ENCODE results near the gene SIM1. TPM values are rescaled to one million over a fixed set of nuclear protein-coding genes. Genes with fewer than 3 reads are reported as not detected.

Gene SIM1
- total RNA-seq, 2 experiments from 2014 or later: not detected

DNA sequence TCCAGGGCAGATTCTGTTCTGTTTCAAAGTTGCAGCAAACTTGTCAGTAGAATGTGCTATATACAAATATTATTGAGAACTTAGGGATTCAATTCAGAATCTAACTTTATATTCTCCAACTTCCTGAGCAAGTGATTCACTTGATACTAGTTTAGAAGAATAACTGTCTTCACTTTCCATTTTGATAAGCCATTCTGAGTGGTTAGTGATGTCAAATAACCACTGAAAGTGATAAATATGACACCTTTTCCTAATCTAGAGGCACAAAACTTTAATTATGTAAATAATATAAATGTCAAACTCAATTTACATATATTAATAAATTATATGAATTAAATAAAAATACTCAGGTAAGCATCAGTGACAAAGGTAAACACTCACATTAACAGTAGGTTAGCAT, 20.5 kb upstream of the SIM1 start:
- intact Hi-C loops (cut with micrococcal nuclease): no loop called here
- no peak for DNase-seq
- ChIA-PET CTCF (no interaction called here), POLR2A (no interaction called here)
- Mint-ChIP-seq H3K27me3 (peaks cover 17% of the 10 kb centered on the region), H3K4me1 (ENCODE audit: low read depth) (no peaks in the 10 kb centered on the region), H3K36me3 (no peaks in the 10 kb centered on the region), H3K4me3 (no peak overlapping the region), H3K27ac (no peak overlapping the region), H3K9me3 (no peaks in the 10 kb centered on the region)

DNA sequence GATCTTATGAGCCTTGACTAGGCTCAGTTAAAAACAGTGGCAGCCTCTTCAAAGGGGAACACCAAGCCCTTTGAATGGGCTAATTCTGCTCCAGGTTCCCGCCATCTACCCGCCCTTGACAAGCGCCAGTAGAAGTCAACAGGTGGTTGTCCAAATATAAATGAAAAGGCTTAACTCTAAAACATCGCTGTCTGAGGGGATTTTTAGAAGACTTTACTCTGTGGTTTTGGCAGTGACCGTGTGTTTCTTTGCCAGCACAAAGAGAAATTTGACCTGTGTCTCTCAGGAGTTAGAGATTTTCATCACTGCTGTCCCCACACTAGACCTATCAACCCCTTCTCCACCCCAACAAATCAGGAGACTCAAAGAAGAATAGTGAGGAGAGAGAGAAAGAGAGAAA, 19.8 kb upstream of the SIM1 start:
- no peaks in the 10 kb centered on the region for H3K4me1 Mint-ChIP-seq (ENCODE audit: low read depth)
- no peak overlapping the region for H3K27ac Mint-ChIP-seq
- DNase-seq: no peak
- intact Hi-C loops (cut with micrococcal nuclease): no loop called here
- H3K27me3 Mint-ChIP-seq: peaks cover 14% of the 10 kb centered on the region
- ChIA-PET POLR2A (no interaction called here), CTCF (no interaction called here)
- H3K9me3 Mint-ChIP-seq: no peaks in the 10 kb centered on the region
- H3K36me3 Mint-ChIP-seq: no peaks in the 10 kb centered on the region
- H3K4me3 Mint-ChIP-seq: no peak overlapping the region

DNA sequence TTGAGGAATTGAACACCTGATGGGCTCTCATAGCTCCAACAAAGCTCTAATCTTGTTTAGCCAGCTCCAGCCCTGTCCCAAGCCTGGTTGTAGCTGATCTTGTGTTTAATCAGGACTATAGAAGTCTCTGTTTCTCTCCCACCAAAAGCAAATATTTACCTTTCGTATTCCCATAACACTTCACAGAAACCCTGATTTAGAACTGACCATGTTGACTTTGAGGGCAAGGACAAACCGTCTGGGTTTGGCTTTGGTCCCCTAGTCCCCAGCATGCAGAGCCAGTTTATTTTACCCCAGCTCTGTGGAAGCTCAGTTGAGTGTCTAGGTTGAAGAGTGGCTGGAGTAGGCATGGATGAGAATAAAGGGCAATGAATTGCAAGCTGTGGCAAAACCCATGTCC, 18.0 kb upstream of the SIM1 start:
- CTCF ChIA-PET: interaction anchor here (0.5 to 1.1 kb wide), 3 partner anchors 7 to 376 kb away, joined by 3 read pairs; no protein-coding TSS in a partner anchor
- Mint-ChIP-seq H3K9me3 (no peaks in the 10 kb centered on the region), H3K4me1 (ENCODE audit: low read depth) (no peaks in the 10 kb centered on the region), H3K36me3 (no peaks in the 10 kb centered on the region), H3K27ac (no peak overlapping the region), H3K27me3 (peaks cover 9% of the 10 kb centered on the region), H3K4me3 (no peak overlapping the region)
- DNase-seq: no peak
- intact Hi-C loops (cut with micrococcal nuclease): no loop called here
- POLR2A ChIA-PET: no interaction called here

DNA sequence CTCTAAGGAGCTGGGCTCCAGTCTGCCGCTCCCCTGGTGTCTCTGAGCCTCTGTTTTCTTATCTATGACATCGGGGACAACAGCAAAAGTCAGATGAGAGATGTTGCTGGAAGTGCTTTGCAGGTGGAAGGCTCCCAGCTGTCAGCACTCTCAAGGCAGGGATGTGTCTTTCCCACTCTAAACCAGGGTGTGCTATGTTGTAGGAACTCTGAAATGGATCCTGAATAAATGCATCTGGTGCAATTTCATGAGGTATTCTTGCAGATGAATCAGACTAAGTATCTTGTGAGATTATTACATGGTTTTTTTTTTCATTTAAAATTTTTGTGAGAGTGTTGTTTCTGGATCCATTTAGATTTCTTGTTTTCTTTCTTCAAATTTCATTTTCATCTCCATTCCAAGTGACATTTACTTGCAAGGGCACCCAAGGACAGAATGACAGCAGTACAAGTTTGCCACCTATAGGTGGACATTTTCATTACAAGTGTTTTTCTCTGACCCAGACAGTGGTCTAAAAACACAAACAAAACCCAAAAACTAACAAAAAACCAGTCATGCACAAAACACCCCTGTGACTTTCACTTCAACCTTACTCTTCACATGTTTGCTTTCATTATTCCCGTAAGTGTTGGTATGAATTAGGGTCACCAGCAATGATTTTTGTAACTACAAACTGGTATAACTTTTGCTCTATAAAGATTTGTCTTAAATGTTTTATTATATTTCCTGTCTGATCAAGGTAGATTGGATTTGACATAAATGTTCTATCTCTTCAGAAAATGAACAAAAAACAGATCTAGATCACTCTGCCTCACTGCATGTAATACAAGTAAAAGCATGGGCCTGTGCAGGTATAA, 14.7 kb upstream of the SIM1 start:
- ChIA-PET POLR2A (no interaction called here), CTCF (interaction anchor here (0.7 to 4.2 kb wide), 7 partner anchors 19 to 478 kb away, joined by 3 to 30 read pairs (median 6); no protein-coding TSS in a partner anchor)
- no peak for DNase-seq
- intact Hi-C loops (cut with micrococcal nuclease): loop anchor here (1.0 to 10.0 kb wide), 4 partner anchors 185 to 611 kb away; no protein-coding TSS in a partner anchor
- H3K27me3 Mint-ChIP-seq: peaks cover 14% of the 10 kb centered on the region
- H3K36me3 Mint-ChIP-seq: no peaks in the 10 kb centered on the region
- peaks cover 2% of the 10 kb centered on the region for H3K4me1 Mint-ChIP-seq (ENCODE audit: low read depth)
- no peak overlapping the region for H3K27ac Mint-ChIP-seq
- no peak overlapping the region for H3K4me3 Mint-ChIP-seq
- no peaks in the 10 kb centered on the region for H3K9me3 Mint-ChIP-seq

DNA sequence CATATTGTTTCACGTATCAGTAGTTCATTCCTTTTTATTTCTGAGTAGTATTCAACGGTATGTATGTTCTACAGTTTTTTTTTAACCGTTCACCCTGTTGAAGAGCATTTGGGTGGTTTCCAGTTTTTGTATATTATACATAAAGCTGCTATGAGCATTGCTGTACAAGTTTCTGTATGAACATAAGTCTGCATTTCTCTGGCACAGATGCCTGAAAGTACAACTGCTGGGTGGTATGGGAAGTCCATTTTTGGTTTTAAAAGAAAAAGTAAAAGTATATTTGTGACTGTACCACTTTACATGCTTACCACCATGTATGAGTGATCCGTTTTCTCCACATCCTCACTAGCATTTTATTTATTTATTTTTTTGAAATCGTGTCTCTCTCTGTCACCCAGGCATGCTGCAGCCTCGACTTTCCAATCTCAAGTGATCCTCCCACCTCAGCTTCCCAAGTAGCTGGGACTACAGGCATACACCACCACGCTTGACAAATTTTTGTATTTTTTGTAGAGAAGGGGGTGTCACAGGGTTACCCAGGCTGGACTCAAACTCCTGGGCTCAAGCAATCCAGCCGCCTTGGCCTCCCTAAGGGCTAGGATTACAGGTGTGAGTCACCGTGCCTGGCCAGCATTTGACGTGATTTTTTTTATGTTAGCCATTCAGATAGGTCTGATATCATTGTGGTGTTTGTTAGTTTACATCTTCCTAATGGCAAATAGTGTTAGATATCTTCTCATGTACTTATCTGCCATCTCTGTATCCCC, 11.0 kb upstream of the SIM1 start:
- intact Hi-C loops (cut with micrococcal nuclease): loop anchor here (10.0 kb wide), 1 partner anchor 189 kb away; no protein-coding TSS in a partner anchor
- ChIA-PET CTCF (interaction anchor here (0.6 to 2.8 kb wide), 2 partner anchors 7 to 474 kb away, joined by 3 to 10 read pairs; no protein-coding TSS in a partner anchor), POLR2A (no interaction called here)
- H3K4me3 Mint-ChIP-seq: no peak overlapping the region
- H3K36me3 Mint-ChIP-seq: no peaks in the 10 kb centered on the region
- DNase-seq: no peak
- peaks cover 9% of the 10 kb centered on the region for H3K4me1 Mint-ChIP-seq (ENCODE audit: low read depth)
- H3K27ac Mint-ChIP-seq: no peak overlapping the region
- no peaks in the 10 kb centered on the region for H3K9me3 Mint-ChIP-seq
- peaks cover 42% of the 10 kb centered on the region for H3K27me3 Mint-ChIP-seq

DNA sequence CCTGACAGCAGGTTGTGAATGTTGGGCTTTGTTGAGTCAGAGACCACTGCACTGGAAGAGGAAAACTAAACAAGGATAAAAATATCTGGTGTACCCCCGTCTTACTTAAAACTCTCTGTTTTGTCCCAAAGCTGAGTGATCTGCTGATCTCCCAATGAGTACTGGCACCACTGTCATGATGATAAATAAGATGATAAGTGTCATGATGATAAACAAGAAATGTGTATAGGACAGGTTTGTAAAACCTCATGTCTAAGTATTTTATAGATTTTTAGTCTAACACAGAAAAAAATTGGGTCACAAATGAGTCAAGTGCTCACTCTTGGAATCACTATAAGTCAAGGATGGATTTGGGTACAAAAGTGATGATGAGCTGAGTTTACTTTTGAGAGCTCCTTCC, 8.5 kb upstream of the SIM1 start:
- DNase-seq: no peak
- Mint-ChIP-seq H3K9me3 (no peaks in the 10 kb centered on the region), H3K4me3 (no peak overlapping the region), H3K4me1 (ENCODE audit: low read depth) (peaks cover 9% of the 10 kb centered on the region), H3K27me3 (peaks cover 64% of the 10 kb centered on the region), H3K27ac (no peak overlapping the region), H3K36me3 (peaks cover 2% of the 10 kb centered on the region)
- CTCF ChIA-PET: interaction anchor here (0.8 to 2.8 kb wide), 4 partner anchors 11 to 472 kb away, joined by 4 to 10 read pairs (median 4); no protein-coding TSS in a partner anchor
- POLR2A ChIA-PET: no interaction called here
- intact Hi-C loops (cut with micrococcal nuclease): loop anchor here (2.0 to 10.0 kb wide), 4 partner anchors 192 to 862 kb away; no protein-coding TSS in a partner anchor

DNA sequence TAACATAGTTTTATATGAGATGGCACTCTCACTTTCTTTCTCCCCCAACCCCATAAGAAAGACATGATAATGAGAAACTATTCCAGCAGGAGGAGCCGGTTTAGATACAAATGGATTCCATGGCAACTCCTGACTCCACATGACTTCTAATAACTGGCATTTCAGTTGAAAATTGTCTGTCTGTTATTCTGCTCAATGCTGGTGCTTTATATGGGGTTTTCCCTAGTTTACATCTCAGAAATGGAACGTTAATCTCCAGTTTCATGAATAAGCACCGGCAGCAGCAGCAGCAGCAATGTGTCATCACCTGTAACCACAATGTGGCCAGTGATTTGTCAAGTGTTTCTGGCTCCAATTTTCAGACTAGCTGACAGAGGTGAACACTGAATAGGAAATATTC, 8.0 kb upstream of the SIM1 start:
- peaks cover 13% of the 10 kb centered on the region for H3K4me1 Mint-ChIP-seq (ENCODE audit: low read depth)
- peaks cover 3% of the 10 kb centered on the region for H3K9me3 Mint-ChIP-seq
- intact Hi-C loops (cut with micrococcal nuclease): loop anchor here (2.0 to 10.0 kb wide), 4 partner anchors 192 to 862 kb away; no protein-coding TSS in a partner anchor
- peaks cover 7% of the 10 kb centered on the region for H3K36me3 Mint-ChIP-seq
- CTCF ChIA-PET: interaction anchor here (1.1 to 2.8 kb wide), 3 partner anchors 192 to 471 kb away, joined by 4 to 10 read pairs (median 4); no protein-coding TSS in a partner anchor
- no peak overlapping the region for H3K27ac Mint-ChIP-seq
- DNase-seq: peak; percentile 70
- no peak overlapping the region for H3K4me3 Mint-ChIP-seq
- POLR2A ChIA-PET: no interaction called here
- peaks cover 69% of the 10 kb centered on the region for H3K27me3 Mint-ChIP-seq

DNA sequence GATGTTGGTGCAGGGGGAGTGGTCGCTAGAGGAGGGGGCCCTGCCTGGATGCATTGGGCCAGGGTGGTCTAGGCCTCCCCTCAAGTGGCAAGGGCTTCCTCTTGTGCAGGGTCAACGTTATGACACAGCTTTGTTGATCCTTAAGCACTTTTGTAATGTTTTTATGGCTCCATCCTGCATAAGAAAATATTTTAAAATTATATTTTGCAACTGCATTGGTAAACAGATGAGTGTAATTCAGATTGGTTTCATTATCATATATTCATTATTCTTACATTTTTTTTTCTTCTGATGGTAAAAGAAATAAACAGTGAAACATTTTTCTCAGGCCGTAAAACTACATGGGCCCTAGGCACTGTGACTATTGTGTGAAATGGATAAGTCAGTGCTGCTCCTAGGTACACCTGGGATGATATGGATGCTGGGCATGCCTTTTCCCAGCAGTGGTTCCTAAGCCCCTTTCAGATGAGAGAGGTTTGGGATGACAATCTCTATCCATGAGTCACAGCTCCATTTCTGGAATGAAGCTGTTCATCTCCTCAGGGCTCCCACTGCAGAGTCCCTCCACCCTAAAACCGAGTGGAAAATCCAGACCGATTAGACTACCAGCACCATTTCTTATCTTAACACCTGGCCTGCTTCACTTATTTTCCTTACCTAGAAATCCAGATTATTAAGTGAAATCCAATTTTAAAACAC, 5.8 kb upstream of the SIM1 start:
- Mint-ChIP-seq H3K27me3 (peaks cover 82% of the 10 kb centered on the region), H3K9me3 (peaks cover 3% of the 10 kb centered on the region), H3K4me1 (ENCODE audit: low read depth) (peaks cover 27% of the 10 kb centered on the region), H3K4me3 (no peak overlapping the region), H3K36me3 (peaks cover 13% of the 10 kb centered on the region), H3K27ac (no peak overlapping the region)
- intact Hi-C loops (cut with micrococcal nuclease): loop anchor here (5.0 to 10.0 kb wide), 2 partner anchors 194 to 298 kb away; no protein-coding TSS in a partner anchor
- ChIA-PET POLR2A (no interaction called here), CTCF (no interaction called here)
- no peak for DNase-seq

DNA sequence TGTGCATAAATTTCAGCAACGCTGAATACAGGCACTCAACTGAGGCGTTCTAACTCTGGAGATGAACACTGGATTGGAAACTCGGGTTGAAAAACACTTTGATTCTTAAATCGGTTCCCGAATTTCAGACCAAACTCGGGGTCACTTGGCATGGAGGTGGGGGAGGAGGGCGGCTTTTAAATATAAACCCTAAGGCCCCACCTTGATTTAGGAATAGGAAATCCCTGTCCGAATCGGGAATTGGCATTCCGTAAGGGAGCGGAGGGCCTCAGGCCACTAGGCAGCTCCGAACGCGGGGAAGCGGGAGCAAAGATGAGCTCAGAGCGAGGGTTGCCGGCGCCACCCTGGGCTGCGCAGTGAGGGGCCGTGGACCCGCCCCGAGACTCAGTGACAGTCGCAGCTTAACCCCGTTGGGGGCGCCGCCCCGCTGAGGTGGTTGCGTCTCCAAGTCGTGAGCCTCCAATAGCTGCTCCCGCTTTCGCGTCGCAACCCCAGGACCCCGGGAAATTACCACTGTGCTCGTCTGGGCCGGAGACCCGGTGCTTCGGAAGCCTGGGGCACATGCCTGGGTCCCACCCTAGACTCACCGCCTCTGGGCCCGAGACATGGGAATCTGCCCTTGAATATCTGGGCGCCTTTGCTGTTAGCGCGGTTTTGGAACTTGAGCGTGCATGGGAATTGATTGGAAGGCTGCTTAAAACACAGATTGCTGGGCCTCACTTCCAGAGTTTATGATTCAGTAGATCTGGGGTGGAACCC, 4.6 kb upstream of the SIM1 start:
- H3K27ac Mint-ChIP-seq: no peak overlapping the region
- no peak overlapping the region for H3K4me3 Mint-ChIP-seq
- intact Hi-C loops (cut with micrococcal nuclease): loop anchor here (5.0 kb wide), 1 partner anchor 933 kb away; no protein-coding TSS in a partner anchor
- POLR2A ChIA-PET: no interaction called here
- peaks cover 3% of the 10 kb centered on the region for H3K9me3 Mint-ChIP-seq
- CTCF ChIA-PET: no interaction called here
- peaks cover 16% of the 10 kb centered on the region for H3K36me3 Mint-ChIP-seq
- peaks cover 84% of the 10 kb centered on the region for H3K27me3 Mint-ChIP-seq
- peaks cover 29% of the 10 kb centered on the region for H3K4me1 Mint-ChIP-seq (ENCODE audit: low read depth)
- no peak for DNase-seq

DNA sequence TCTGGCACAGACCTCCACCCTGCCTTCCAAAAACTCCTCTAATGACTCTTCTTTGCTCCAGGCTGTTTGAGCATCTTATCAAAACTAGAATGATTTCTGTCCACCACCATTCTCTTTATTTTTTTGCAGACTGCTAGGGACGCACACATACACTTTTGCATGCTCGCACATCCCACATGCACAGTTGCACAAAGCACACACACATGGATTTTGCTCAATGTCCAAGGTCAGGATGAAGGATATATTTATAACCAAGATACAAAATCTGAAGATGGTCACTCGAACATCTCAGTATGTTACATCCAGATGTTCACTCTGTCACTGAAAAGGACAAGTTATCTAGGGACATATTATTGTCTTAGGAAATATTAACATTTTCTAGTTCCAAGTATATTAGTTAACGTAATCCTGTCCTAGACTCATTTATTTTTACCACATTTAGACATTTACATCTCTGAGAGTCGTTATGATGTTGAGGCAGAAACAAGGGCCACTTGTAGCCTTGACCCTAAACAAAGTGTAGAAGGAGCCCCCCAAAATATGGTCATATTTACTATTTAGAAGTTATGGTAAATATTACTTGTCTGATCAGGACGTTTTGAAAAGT, 3.4 kb upstream of the SIM1 start:
- no peak for DNase-seq
- Mint-ChIP-seq H3K9me3 (peaks cover 3% of the 10 kb centered on the region), H3K27ac (no peak overlapping the region), H3K27me3 (peaks cover 84% of the 10 kb centered on the region), H3K4me1 (ENCODE audit: low read depth) (peaks cover 28% of the 10 kb centered on the region), H3K36me3 (peaks cover 20% of the 10 kb centered on the region), H3K4me3 (no peak overlapping the region)
- POLR2A ChIA-PET: no interaction called here
- intact Hi-C loops (cut with micrococcal nuclease): loop anchor here (5.0 kb wide), 1 partner anchor 934 kb away; no protein-coding TSS in a partner anchor
- CTCF ChIA-PET: no interaction called here

All from activated CD4-positive, alpha-beta memory T cell treated with anti-CD3 and anti-CD28 coated beads for 36 hours (primary cell).